GM12873 (cell line): ENCODE results near the gene SRGAP3.

Source experiments
- TF ChIP-seq, protein P1 (sequence below): IDR thresholded peaks from 2 replicates; pipeline ENCODE4 v1.5.1; 2012; ENCODE audit warnings: low read depth, mild to moderate bottlenecking, moderate library complexity, low read length, control low read depth; ENCODE audit not compliant: insufficient read depth; ENCODE audit errors: missing control alignments

SRGAP3 gene

DNA sequence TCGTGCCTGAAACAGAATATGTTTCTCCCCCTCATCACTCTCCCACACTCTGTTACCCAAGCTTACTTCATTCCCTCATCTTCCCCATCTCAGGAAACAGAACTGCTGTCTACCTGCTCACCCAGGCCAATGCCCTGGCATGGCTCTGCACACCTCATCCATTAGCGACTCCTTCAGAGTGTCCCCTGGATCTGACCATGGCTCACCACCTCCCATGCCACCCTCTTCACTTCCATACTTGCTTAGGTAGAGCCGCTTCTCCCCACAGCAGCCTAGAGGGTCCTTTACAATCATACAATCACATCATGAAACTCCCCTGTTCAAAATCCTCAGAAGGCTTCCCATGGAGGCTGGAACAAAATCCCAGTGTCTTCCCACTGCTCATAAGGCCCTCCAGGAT, 252.3 kb downstream of the SRGAP3 start:
- TF ChIP-seq, protein P1, sequence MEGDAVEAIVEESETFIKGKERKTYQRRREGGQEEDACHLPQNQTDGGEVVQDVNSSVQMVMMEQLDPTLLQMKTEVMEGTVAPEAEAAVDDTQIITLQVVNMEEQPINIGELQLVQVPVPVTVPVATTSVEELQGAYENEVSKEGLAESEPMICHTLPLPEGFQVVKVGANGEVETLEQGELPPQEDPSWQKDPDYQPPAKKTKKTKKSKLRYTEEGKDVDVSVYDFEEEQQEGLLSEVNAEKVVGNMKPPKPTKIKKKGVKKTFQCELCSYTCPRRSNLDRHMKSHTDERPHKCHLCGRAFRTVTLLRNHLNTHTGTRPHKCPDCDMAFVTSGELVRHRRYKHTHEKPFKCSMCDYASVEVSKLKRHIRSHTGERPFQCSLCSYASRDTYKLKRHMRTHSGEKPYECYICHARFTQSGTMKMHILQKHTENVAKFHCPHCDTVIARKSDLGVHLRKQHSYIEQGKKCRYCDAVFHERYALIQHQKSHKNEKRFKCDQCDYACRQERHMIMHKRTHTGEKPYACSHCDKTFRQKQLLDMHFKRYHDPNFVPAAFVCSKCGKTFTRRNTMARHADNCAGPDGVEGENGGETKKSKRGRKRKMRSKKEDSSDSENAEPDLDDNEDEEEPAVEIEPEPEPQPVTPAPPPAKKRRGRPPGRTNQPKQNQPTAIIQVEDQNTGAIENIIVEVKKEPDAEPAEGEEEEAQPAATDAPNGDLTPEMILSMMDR, result no peak

DNA sequence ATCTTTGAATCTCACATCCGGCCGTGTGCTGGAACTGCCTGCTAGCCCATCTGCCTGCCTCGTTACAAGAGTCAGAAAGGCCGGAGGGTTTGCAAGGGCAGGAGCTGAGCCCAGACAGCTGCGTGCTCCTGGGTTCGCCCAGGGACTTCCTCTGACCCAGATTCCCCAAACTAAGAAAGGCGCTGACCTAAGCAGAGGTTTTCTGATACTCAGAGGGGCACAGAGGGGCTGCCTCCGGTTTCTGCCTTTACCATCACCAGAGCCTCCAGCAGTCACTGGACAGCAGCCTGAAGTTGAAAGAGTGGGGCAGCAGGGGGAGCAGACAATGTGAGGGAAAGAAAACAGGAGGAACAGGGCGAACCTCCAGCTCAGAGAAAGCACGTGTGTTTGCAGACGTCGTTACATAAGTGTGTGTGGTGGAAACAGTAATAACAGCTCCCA, 252.7 kb downstream of the SRGAP3 start:
- TF ChIP-seq, protein P1, result no peak

DNA sequence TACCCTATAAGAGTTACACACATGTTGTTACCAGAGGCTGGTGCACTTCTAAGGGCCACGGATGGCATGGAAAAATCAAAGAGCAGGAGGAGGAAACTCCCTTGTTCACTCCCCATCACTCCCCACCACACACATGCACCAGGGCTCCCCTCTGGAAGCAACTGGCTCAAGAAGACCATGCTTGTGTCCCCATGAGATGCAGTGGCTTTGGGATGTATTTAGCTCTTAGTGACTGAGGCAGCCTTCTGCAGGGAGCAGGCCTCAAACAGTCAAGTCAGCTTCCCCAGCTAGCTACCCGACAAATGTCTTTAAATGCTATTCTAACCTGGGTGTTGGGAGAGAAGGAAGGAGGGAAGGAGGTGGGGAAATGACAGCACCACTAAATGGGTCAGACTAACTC, 253.2 kb downstream of the SRGAP3 start:
- TF ChIP-seq, protein P1, result no peak

DNA sequence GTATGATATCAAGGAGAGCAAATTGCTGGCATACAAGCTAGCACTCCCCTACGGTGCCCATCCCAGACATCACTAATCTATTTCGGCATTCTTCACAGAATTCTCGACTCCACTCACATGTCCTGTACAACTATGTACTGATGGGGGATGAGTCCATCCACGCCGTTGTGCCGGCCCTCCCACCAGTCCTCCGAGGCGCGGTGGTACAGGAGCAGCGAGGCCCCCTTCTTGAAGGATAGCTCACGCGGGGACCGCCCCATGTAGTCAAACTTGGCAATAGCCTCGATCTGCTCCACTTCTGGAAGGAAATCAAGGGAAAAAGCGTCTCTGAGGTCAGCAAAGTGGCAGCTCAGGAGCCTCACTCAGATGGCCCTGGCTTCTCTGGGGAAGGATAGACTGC, 255.2 kb downstream of the SRGAP3 start:
- TF ChIP-seq, protein P1, result no peak

DNA sequence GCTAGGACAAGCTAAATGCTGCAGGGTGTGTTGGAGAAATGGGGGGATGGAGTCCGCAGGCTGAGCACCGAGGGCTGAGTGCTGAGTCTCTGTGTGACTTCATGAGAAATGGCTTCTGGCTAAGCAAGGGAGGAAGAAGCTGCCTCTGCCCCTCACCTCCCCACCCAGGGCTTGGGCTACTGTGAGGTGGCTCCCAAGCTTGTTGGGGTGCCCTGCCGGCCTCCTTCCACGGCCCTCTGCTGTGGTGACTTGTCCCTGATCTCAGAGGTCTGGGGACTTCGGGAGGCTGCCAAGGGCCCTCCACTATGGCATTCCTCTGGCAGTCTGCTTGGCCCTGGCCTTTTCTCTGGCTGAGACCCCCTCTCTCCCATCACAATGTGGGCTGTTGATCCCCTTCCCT, 256.1 kb downstream of the SRGAP3 start:
- TF ChIP-seq, protein P1, result no peak

DNA sequence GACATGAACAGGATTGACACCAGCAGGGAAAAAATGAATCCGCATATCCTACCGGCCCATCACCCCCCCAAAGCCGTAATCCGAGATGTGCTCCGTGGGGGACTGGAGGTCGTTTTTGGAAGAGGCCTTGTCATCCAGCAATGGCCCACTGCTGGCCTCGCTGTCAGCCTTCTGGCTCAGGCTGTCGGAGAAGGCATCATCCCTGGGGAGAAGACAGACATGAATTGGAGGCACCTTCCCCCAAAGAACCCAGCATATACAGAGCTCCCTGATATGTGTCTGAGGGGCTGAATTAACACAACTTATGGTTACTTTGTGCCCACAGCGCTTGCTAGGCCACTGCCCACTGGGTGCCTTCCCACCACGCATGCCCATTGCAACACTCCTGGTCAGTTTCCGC, 256.6 kb downstream of the SRGAP3 start:
- TF ChIP-seq, protein P1, result no peak

DNA sequence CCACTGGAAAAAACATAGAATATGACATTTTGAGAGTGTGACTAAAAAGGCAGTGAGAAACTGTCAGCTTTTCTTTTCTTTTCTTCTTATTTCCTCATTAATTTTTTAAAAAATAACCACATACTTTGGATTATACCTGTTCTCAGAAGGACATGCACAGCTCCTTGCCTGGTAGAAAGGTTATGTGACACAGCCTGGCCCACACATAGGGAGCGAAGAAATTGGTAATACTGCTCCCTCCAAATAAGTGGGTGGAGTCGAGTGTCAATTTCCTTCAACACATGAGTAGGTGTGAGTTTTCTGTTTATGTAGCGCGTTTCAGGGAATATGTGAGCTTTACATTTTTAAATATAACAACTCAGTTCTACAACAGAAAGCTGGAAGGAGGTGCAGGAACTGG, 257.2 kb downstream of the SRGAP3 start:
- TF ChIP-seq, protein P1, result no peak
